ENCODE data around the gene ZMYM2. TPM values are rescaled to one million over a fixed set of nuclear protein-coding genes. Genes with fewer than 3 reads are reported as not detected.
"Not testable (repeated sequence)": the region's sequence is repeated elsewhere in the genome, so short reads cannot be mapped to it uniquely, and the experiment has no call there.

Gene ZMYM2
- total RNA-seq, 2 donors from 2014 or later = 69.2 to 70.0 TPM

DNA sequence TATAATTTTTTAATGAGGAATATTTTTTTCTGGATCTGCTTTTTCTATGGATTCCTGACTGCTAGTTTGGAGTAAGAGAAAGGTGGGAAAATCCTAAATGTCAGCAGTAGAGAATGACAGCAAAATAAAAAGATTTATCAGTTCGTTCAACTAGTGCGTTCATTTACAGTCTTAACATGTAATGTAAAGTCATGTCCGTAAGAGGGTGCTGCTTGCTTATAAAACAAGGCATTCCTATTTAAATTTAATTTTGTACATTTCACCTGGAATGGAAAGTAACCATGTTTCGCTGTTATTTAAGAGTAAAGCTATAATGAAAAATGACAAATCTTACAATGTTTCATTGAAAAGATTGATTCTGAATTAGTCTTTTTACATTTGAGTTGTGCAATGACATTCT, 76.6 kb downstream of the ZMYM2 start:
- intact Hi-C loops (cut with DNase I, micrococcal nuclease) = no loop called here
- DNase-seq (no peak), ATAC-seq (no peak)

GRCh38 chr13:20037908-20038307, 79.4 kb downstream of the ZMYM2 start:
- DNase-seq (no peak), ATAC-seq (no peak)
- intact Hi-C loops (cut with DNase I, micrococcal nuclease) = no loop called here

- intact Hi-C loops (cut with DNase I, micrococcal nuclease); ATAC-seq; DNase-seq: not testable (repeated sequence)
Measured at GRCh38 chr13:20042603-20043002, 84.1 kb downstream of the ZMYM2 start.

- DNase-seq = peak in 1 of 2 donors; percentile 8
- peak; percentile 52 for ATAC-seq
- intact Hi-C loops (cut with DNase I, micrococcal nuclease) = no loop called here
Measured at GRCh38 chr13:20043207-20043925, 84.8 kb downstream of the ZMYM2 start.

GRCh38 chr13:20044086-20044485, 85.6 kb downstream of the ZMYM2 start:
- no peak for ATAC-seq
- no peak for DNase-seq
- intact Hi-C loops (cut with DNase I, micrococcal nuclease) = no loop called here

DNA sequence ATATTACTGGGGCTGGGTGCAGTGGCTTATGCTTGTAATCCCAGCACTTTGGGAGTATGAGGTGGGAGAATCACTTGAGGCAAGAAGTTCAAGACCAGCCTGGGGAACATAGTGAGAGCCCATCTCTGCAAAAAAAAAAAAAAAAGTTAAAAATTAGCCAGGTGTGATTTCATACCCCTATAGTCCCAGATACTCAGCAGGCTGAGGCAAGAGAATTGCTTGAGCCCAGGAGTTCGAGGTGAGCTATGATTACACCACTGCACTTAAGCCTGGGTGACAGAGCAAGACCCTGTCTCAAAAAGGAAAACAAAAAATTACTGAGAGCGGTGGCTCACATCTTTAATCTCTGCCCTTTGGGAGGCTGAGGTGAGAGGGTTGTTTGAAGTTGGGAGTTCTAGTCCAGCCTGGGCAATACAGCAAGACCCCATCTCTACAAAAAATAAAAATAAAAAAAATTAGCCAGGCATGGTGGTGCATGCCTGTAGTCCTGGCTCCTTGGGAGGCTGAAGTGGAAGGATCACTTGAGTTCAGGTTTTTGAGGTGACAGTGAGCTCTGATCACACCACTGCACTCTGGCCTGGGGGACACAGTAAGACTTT, 87.5 kb downstream of the ZMYM2 start:
- ATAC-seq (no peak), DNase-seq (no peak)
- intact Hi-C loops (cut with DNase I, micrococcal nuclease) = no loop called here

- intact Hi-C loops (cut with DNase I, micrococcal nuclease) = no loop called here
- no peak for DNase-seq
- no peak for ATAC-seq
Measured at GRCh38 chr13:20049558-20050473, 91.3 kb downstream of the ZMYM2 start.

GRCh38 chr13:20051366-20051765, 92.8 kb downstream of the ZMYM2 start:
- DNase-seq = no peak
- ATAC-seq = no peak
- intact Hi-C loops (cut with DNase I, micrococcal nuclease) = no loop called here

GRCh38 chr13:20053016-20053415, 94.5 kb downstream of the ZMYM2 start:
- intact Hi-C loops (cut with DNase I, micrococcal nuclease) = no loop called here
- ATAC-seq (no peak), DNase-seq (no peak)

DNA sequence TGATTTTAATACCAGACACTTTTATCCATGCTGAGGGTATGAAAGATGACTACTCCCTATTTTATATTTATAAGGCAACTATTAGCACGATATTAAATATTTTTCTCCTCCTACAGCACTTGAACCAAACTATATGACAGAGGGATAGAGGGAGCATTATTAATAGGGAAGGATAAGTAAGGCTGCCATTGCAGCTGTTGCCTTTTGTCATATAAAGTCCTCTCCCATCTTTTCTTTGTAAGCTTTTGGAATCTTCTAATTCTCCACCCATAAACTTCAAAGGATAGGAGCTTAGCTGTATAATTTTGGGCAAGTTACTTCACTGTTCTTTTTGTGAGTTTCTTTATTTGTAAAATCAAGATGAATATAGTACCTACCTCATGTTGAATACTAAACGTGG, 95.4 kb downstream of the ZMYM2 start:
- no peak for ATAC-seq
- intact Hi-C loops (cut with DNase I, micrococcal nuclease) = no loop called here
- DNase-seq = no peak

DNA sequence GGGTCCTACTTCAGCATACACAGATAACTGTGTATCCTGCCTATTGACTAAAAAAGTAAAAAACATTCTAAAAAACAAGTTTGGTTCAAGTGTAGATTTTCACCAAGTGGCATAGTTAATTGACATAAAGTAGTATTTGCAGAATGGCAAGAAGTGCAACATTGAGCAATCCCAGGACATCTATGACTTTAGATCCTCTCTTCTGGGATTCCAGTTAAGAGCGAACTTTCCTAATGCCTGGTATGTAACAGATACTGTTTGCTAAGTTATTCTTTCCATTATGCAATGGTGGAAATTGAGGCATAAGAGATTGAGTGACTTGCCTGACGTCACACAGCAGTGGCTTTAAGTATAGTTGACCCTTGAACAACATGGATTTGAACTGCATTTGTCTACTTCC, 96.1 kb downstream of the ZMYM2 start:
- intact Hi-C loops (cut with DNase I, micrococcal nuclease) = no loop called here
- DNase-seq (no peak), ATAC-seq (no peak)

DNA sequence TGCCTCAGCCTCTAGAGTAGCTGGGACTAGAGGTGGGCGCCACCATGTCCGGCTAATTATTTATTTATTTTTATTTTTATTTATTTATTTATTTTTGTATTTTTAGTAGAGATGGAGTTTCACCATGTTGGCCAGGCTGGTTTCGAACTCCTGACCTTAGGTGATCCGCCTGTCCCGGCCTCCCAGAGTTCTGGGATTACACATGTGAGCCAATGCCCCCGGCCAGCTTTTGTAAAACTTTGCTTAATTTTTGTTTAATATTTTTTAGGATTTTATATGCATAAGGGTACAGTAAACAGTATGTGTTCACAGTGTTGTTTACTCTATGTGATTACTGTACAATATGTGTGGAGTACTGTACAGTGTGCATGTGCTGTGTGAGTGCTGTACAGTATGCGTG, 98.7 kb downstream of the ZMYM2 start:
- intact Hi-C loops (cut with DNase I, micrococcal nuclease) = no loop called here
- ATAC-seq = no peak
- DNase-seq = no peak

DNA sequence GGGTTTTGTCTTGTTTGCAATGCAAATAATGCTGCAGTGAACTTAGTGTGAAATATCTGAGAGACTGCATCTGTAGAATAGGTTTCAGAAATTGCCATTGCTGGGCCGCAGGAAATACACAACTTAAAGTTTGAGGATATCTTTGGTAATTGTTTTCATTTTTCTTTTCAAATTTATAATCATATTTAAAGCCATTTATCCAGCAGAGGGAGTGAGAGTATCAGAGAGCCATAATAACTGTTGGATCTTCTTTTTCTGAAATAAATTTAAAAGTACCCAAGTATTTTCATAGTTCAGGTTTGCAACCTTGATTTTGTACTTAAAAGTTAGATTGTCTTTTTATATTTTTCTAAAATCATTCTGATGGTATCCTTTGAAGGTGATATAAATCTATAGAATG, 99.4 kb downstream of the ZMYM2 start:
- ATAC-seq (no peak), DNase-seq (no peak)
- intact Hi-C loops (cut with DNase I, micrococcal nuclease) = no loop called here

- ATAC-seq (no peak), DNase-seq (no peak)
- intact Hi-C loops (cut with DNase I, micrococcal nuclease) = no loop called here
Measured at GRCh38 chr13:20058476-20058875, 99.9 kb downstream of the ZMYM2 start.

- DNase-seq (no peak), ATAC-seq (no peak)
- intact Hi-C loops (cut with DNase I, micrococcal nuclease) = no loop called here
Measured at GRCh38 chr13:20064128-20064527, 105.6 kb downstream of the ZMYM2 start.

DNA sequence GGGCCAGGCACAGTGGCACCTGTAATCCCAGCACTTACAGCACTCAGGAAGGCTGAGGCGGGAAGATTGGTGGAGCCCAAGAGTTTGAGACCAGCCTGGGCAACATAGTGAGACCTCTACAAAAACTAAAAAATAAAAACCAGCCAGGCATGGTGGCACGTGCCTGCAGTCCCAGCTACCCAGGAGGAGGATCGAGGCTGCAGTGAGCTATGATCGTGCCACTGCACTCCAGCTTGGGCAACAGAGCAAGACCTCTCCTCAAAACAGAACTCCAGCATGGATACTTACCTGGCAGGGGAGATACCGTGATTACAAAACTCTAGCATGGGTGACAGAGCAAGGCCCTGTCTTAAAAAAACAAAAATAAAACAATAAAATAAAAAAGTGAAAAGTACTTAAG, 107.0 kb downstream of the ZMYM2 start:
- DNase-seq = no peak
- intact Hi-C loops (cut with DNase I, micrococcal nuclease) = no loop called here
- no peak for ATAC-seq

- intact Hi-C loops (cut with DNase I, micrococcal nuclease) = no loop called here
- ATAC-seq = no peak
- DNase-seq = no peak
Measured at GRCh38 chr13:20069956-20070355, 111.4 kb downstream of the ZMYM2 start.

- intact Hi-C loops (cut with DNase I, micrococcal nuclease) = no loop called here
- ATAC-seq = no peak
- no peak for DNase-seq
Measured at GRCh38 chr13:20073775-20074174, 115.2 kb downstream of the ZMYM2 start.

- DNase-seq = no peak
- no peak for ATAC-seq
- intact Hi-C loops (cut with DNase I, micrococcal nuclease) = no loop called here
Measured at GRCh38 chr13:20074966-20075365, 116.4 kb downstream of the ZMYM2 start.

GRCh38 chr13:20077086-20077485, 118.6 kb downstream of the ZMYM2 start:
- intact Hi-C loops (cut with DNase I, micrococcal nuclease) = no loop called here
- peak; percentile 24 for ATAC-seq
- no peak for DNase-seq
